Esophagus squamous epithelium (tissue), 5 donors: ENCODE measurements around the gene TBCD. TPM values are rescaled to one million over a fixed set of nuclear protein-coding genes. Genes with fewer than 3 reads are reported as not detected.
A peak's percentile ranks its signal among the peaks of the same experiment; 100 is the strongest.

ENCODE experiments used
- DNase-seq: peaks from one replicate; lab custom pipeline; 2025; lab: John Stamatoyannopoulos, UW
- H3K27ac ChIP-seq, 4 donors: fragments of 200-600 bp; sonication (generic); one replicate each; pipeline ENCODE4 v1.5.1; 2016 to 2019; ENCODE audit warnings: mild to moderate bottlenecking in 1 of 4
- H3K27me3 ChIP-seq, 4 donors: fragments of 200-600 bp; sonication (generic); 1 replicate in 3 of 4; 2 replicates in 1 of 4; pipeline versions ENCODE4 v1.5.1 to v1.6.0; 2017 to 2021; ENCODE audit warnings: antibody characterized with exemption in 1 of 4
- H3K36me3 ChIP-seq, 3 donors: fragments of 200-600 bp; sonication (generic); one replicate each; pipeline ENCODE4 v1.5.1; 2016 to 2019
- H3K4me1 ChIP-seq, 3 donors: fragments of 200-600 bp; sonication (generic); one replicate each; pipeline ENCODE4 v1.5.1; 2017 to 2019
- H3K4me3 ChIP-seq, 4 donors: fragments of 200-600 bp; sonication (generic); 1 replicate in 3 of 4; 2 replicates in 1 of 4; pipeline ENCODE4 v1.5.1; 2016 to 2019; ENCODE audit warnings: mild to moderate bottlenecking in 2 of 4, moderate library complexity in 1 of 4
- H3K9me3 ChIP-seq, 3 donors: fragments of 200-600 bp; sonication (generic); one replicate each; pipeline ENCODE4 v1.5.1; 2016 to 2019
- POLR2A ChIP-seq, 4 donors: fragments of 450-650 bp; IDR thresholded peaks; one replicate each; pipeline ENCODE4 v1.6.1; 2017; ENCODE audit warnings: antibody characterized with exemption in 4 of 4, mild to moderate bottlenecking in 4 of 4, moderate library complexity in 3 of 4
- WGBS, 2 donors: methylation state at CpG; one replicate each; pipeline ENCODE4 v1.1.5; 2018; 5-methylcytosine and 5-hydroxymethylcytosine counted together
- intact Hi-C: fragments of 100-400 bp; cut with DNase I; formaldehyde crosslinking; loops from one replicate; pipeline ENCODE4 v1.15.0; 2022
- total RNA-seq, 4 donors: library from RNA; depleted of rRNA; stranded (reverse); fragments of >200 nt; gene quantifications; one replicate each; pipeline ENCODE4 v1.1.0, GENCODE V29; 2016
- TF ChIP-seq, protein P1 (sequence below), 6 experiments: fragments of 450-650 bp in 4 of 6; fragments of 200-600 bp in 2 of 6; sonication (generic) in 2 of 6; IDR thresholded peaks; one replicate each; pipeline ENCODE4 v1.5.1; 2016 to 2019; ENCODE audit warnings: antibody characterized with exemption in 6 of 6, mild to moderate bottlenecking in 4 of 6, moderate library complexity in 4 of 6
- donor health status: DM: yes; HTN: yes; CAD: no.

The TBCD gene
- total RNA-seq, 4 donors from 2014 or later: 38.8 to 58.3 (median 55.0) TPM

DNA sequence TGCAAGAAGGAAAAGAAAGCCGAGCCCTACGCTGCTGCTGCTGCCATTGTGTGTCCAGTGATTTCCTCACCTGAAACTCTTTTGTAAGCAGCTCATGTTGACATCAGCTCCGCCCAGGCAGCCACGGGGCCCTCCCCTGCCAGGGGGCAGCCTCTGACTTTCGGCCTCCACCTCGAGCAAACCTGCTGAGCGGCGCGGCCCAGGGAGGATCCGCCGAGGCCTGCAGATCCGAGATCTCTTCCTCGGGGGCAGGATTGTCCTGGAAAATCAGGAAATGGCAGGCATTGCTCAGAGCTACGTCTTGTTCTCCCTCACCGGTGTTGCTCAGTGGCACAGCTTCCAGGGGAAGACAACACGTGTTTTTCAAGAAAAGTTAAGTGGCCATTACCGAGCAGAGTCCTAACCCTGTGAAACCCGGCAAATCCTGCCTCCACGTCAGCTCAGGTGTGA lies 123.6 kb downstream of the TBCD start:
- Histone ChIP-seq H3K4me3 (peak overlapping the region in 1 of 4 donors; percentile 17), H3K9me3 (no peaks in the 10 kb centered on the region), H3K36me3 (peaks cover 0 to 32% (median under 1%) of the 10 kb centered on the region in 3 donors), H3K27me3 (no peaks in the 10 kb centered on the region), H3K27ac (peak overlapping the region; percentile 81 to 95 (median 92)), H3K4me1 (peaks cover 31 to 100% (median 35%) of the 10 kb centered on the region in 3 donors)
- 26 to 58% methylated on average over 6 to 8 of the region's 19 CpGs for WGBS, 2 donors
- intact Hi-C loops: loop anchor here (5.0 kb wide), 1 partner anchor 38 kb away; no protein-coding TSS in a partner anchor
- DNase-seq: no peak
- TF ChIP-seq, protein P1, sequence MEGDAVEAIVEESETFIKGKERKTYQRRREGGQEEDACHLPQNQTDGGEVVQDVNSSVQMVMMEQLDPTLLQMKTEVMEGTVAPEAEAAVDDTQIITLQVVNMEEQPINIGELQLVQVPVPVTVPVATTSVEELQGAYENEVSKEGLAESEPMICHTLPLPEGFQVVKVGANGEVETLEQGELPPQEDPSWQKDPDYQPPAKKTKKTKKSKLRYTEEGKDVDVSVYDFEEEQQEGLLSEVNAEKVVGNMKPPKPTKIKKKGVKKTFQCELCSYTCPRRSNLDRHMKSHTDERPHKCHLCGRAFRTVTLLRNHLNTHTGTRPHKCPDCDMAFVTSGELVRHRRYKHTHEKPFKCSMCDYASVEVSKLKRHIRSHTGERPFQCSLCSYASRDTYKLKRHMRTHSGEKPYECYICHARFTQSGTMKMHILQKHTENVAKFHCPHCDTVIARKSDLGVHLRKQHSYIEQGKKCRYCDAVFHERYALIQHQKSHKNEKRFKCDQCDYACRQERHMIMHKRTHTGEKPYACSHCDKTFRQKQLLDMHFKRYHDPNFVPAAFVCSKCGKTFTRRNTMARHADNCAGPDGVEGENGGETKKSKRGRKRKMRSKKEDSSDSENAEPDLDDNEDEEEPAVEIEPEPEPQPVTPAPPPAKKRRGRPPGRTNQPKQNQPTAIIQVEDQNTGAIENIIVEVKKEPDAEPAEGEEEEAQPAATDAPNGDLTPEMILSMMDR (IDR thresholded peaks at IDR 0.05): peak in 1 of 6 experiments; percentile 12
- peak in 2 of 4 donors; percentile 39 to 61 for TF ChIP-seq POLR2A (IDR thresholded peaks at IDR 0.05)

DNA sequence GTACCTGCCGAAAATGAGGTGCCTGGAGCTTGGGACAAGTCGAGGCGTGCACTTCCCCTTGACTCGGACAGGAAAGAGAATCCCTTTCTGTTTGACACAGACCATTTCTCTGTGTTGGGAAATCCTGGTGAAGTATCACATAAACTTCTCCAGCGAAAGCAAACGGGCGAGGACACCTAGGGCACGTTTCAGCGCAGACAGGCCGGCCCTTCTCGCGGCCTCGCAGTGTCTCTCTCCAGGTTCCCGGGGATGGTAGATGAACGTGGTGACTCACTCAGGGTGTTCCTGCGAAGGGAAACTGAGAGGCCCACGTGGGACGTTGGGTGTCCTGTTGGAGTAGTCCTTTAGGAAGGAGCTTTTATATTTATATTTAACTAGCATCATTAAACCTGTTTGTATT lies 124.3 kb downstream of the TBCD start:
- 39 to 41% methylated on average over 15 to 17 of the region's 18 CpGs for WGBS, 2 donors
- TF ChIP-seq, protein P1 (IDR thresholded peaks at IDR 0.05): no peak
- TF ChIP-seq POLR2A (IDR thresholded peaks at IDR 0.05): peak in 1 of 4 donors; percentile 1
- no peaks in the 10 kb centered on the region for H3K9me3 ChIP-seq
- intact Hi-C loops: loop anchor here (5.0 kb wide), 1 partner anchor 39 kb away; no protein-coding TSS in a partner anchor
- H3K4me1 ChIP-seq: peaks cover 33 to 100% (median 34%) of the 10 kb centered on the region in 3 donors
- peaks cover 0 to 25% (median 0%) of the 10 kb centered on the region in 3 donors for H3K36me3 ChIP-seq
- peak overlapping the region in 2 of 4 donors; percentile 15 to 17 for H3K4me3 ChIP-seq
- DNase-seq: no peak
- H3K27me3 ChIP-seq: no peaks in the 10 kb centered on the region
- peak overlapping the region; percentile 81 to 95 (median 92) for H3K27ac ChIP-seq

- 24% methylated on average over 14 of the region's 14 CpGs for WGBS, 2 donors
- no peak for DNase-seq
- intact Hi-C loops: loop anchor here (5.0 kb wide), 1 partner anchor 39 kb away; no protein-coding TSS in a partner anchor
Observed at GRCh38 chr17:82876602-82877379, 124.9 kb downstream of the TBCD start.

GRCh38 chr17:82878527-82878926 lies 126.7 kb downstream of the TBCD start:
- Histone ChIP-seq H3K27me3 (no peaks in the 10 kb centered on the region), H3K4me3 (no peak overlapping the region), H3K27ac (peak overlapping the region in 2 of 4 donors; percentile 94 to 95), H3K36me3 (peaks cover 0 to 7% (median 0%) of the 10 kb centered on the region in 3 donors), H3K9me3 (no peaks in the 10 kb centered on the region), H3K4me1 (peaks cover 36 to 100% (median 37%) of the 10 kb centered on the region in 3 donors)
- TF ChIP-seq, protein P1 (IDR thresholded peaks at IDR 0.05): no peak
- TF ChIP-seq POLR2A (IDR thresholded peaks at IDR 0.05): no peak
- no peak for DNase-seq
- intact Hi-C loops: loop anchor here (5.0 kb wide), 1 partner anchor 41 kb away; no protein-coding TSS in a partner anchor
- 60 to 78% methylated on average over 9 of the region's 9 CpGs for WGBS, 2 donors

More at GRCh38 chr17:82876602-82877379, 124.9 kb downstream of the TBCD start:
- Histone ChIP-seq H3K4me1 (peaks cover 33 to 100% (median 33%) of the 10 kb centered on the region in 3 donors), H3K36me3 (peaks cover 0 to 18% (median 0%) of the 10 kb centered on the region in 3 donors), H3K9me3 (no peaks in the 10 kb centered on the region), H3K4me3 (peak overlapping the region in 2 of 4 donors; percentile 2 to 15), H3K27me3 (no peaks in the 10 kb centered on the region), H3K27ac (peak overlapping the region; percentile 81 to 95 (median 92))
- TF ChIP-seq POLR2A (IDR thresholded peaks at IDR 0.05): peak in 1 of 4 donors; percentile 15
- TF ChIP-seq, protein P1 (IDR thresholded peaks at IDR 0.05): peak in 5 of 6 experiments; percentile 30 to 62 (median 50)
